ENCODE data around the gene IQCE. TPM values are rescaled to one million over a fixed set of nuclear protein-coding genes. Genes with fewer than 3 reads are reported as not detected.

Gene IQCE
- total and polyA plus RNA-seq, 10 of the 15 experiments (the other 5 are each of a cell fraction or from before 2014, with no cell fraction given): 0.37 to 8.1 (median 3.7) TPM

GRCh38 chr7:2605608-2606538 lies 47.1 kb downstream of the IQCE start:
- Histone ChIP-seq H2AFZ (ENCODE audit: control insufficient read depth, low read depth, low read length) (no peak overlapping the region), H3K27ac (ENCODE audit: control insufficient read depth, insufficient read depth) (no peak overlapping the region), H3K4me3 (no peak overlapping the region), H3K9ac (ENCODE audit: control insufficient read depth, insufficient read depth, low read length) (no peak overlapping the region), H3K36me3 (ENCODE audit: control insufficient read depth in 2 of 2, insufficient read depth in 2 of 2, low read length in 1 of 2) (0 out of 4 replicates have a peak, but pooled peaks cover 0 to 2% of the 10 kb centered on the region in 2 experiments), H3K4me2 (ENCODE audit: control insufficient read depth, insufficient read depth) (no peak overlapping the region), H3K9me3 (replicated peaks; ENCODE audit: control insufficient read depth, insufficient read depth, low read length) (no peaks in the 10 kb centered on the region), H4K20me1 (ENCODE audit: control insufficient read depth, insufficient read depth) (no peaks in the 10 kb centered on the region), H3K27me3 (replicated peaks in 1 of 2; ENCODE audit: control insufficient read depth in 2 of 2, insufficient read depth in 2 of 2, low read length in 1 of 2) (no peaks in the 10 kb centered on the region), H3K4me1 (ENCODE audit: control insufficient read depth, insufficient read depth, low read length) (peaks cover 10% of the 10 kb centered on the region), H3K79me2 (ENCODE audit: control insufficient read depth, insufficient read depth, low read length) (no peaks in the 10 kb centered on the region)
- BruUV-seq (replicated peaks): no TSS peak
- no peak for ATAC-seq
- WGBS (ENCODE audit: insufficient coverage, insufficient replicate concordance, low lambda C conversion rate, missing lambda C conversion rate): 85% methylated on average over 36 of the region's 38 CpGs
- TF ChIP-seq NR2C1 (IDR thresholded peaks at IDR 0.05): no peak
- ChIA-PET CTCF (interaction anchor here (0.7 to 1.2 kb wide), 2 partner anchors 39 to 46 kb away, joined by 3 read pairs; no protein-coding TSS in a partner anchor), RAD21 (ENCODE audit: unreplicated experiment) (no interaction called here), POLR2A (no interaction called here), SMC1A (ENCODE audit: uncharacterized antibody, unreplicated experiment) (interaction anchor here (1.6 kb wide), 1 partner anchor 9 kb away, joined by 3 read pairs; no protein-coding TSS in a partner anchor)
- in situ Hi-C loops (cut with MboI) (no loop called here), intact Hi-C loops (cut with micrococcal nuclease; ENCODE audit: unreplicated experiment) (no loop called here)
- FAIRE-seq: no peak
- DNase-seq (ENCODE audit: low read depth, low spot score): no peak

- no peaks in the 10 kb centered on the region for H3K79me2 ChIP-seq (ENCODE audit: control insufficient read depth, insufficient read depth, low read length)
- ChIA-PET SMC1A (ENCODE audit: uncharacterized antibody, unreplicated experiment) (no interaction called here), RAD21 (ENCODE audit: unreplicated experiment) (no interaction called here), CTCF (interaction anchor here (1.2 kb wide), 1 partner anchor 45 kb away, joined by 3 read pairs; no protein-coding TSS in a partner anchor), POLR2A (no interaction called here)
- no TSS peak for BruUV-seq (replicated peaks)
- H4K20me1 ChIP-seq (ENCODE audit: control insufficient read depth, insufficient read depth): no peaks in the 10 kb centered on the region
- no peak overlapping the region for H3K4me3 ChIP-seq
- H3K27ac ChIP-seq (ENCODE audit: control insufficient read depth, insufficient read depth): no peak overlapping the region
- WGBS (ENCODE audit: insufficient coverage, insufficient replicate concordance, low lambda C conversion rate, missing lambda C conversion rate): 83% methylated on average over 15 of the region's 16 CpGs
- peaks cover 10% of the 10 kb centered on the region for H3K4me1 ChIP-seq (ENCODE audit: control insufficient read depth, insufficient read depth, low read length)
- FAIRE-seq (no peak), DNase-seq (ENCODE audit: low read depth, low spot score) (no peak), ATAC-seq (no peak)
- in situ Hi-C loops (cut with MboI): no loop called here
- no peaks in the 10 kb centered on the region for H3K9me3 ChIP-seq (replicated peaks; ENCODE audit: control insufficient read depth, insufficient read depth, low read length)
- H3K36me3 ChIP-seq (ENCODE audit: control insufficient read depth in 2 of 2, insufficient read depth in 2 of 2, low read length in 1 of 2): no peaks in the 10 kb centered on the region
- H3K9ac ChIP-seq (ENCODE audit: control insufficient read depth, insufficient read depth, low read length): no peak overlapping the region
- H3K27me3 ChIP-seq (replicated peaks in 1 of 2; ENCODE audit: control insufficient read depth in 2 of 2, insufficient read depth in 2 of 2, low read length in 1 of 2): no peaks in the 10 kb centered on the region
- no peak overlapping the region for H3K4me2 ChIP-seq (ENCODE audit: control insufficient read depth, insufficient read depth)
- intact Hi-C loops (cut with micrococcal nuclease; ENCODE audit: unreplicated experiment): no loop called here
- H2AFZ ChIP-seq (ENCODE audit: control insufficient read depth, low read depth, low read length): no peak overlapping the region
- TF ChIP-seq ZBTB40 (IDR thresholded peaks at IDR 0.05; ENCODE audit: borderline replicate concordance): no peak
- TF ChIP-seq SMAD5 (IDR thresholded peaks at IDR 0.05; ENCODE audit: low read depth): no peak
- no peak for TF ChIP-seq RAD21 (IDR thresholded peaks at IDR 0.05; ENCODE audit: insufficient read depth, low read depth, low read length)
- no peak for TF ChIP-seq IRF5 (IDR thresholded peaks at IDR 0.05; ENCODE audit: borderline replicate concordance)
- no peak for TF ChIP-seq RAD51 (IDR thresholded peaks at IDR 0.05)
- TF ChIP-seq PAX8 (IDR thresholded peaks at IDR 0.05): no peak
- no peak for TF ChIP-seq BCL11A (IDR thresholded peaks at IDR 0.05; ENCODE audit: low read depth, low read length)
- no peak for TF ChIP-seq NR2C2 (IDR thresholded peaks at IDR 0.05; ENCODE audit: borderline replicate concordance, control insufficient read depth, insufficient read length, low read depth)
- TF ChIP-seq NFYB (IDR thresholded peaks at IDR 0.05; ENCODE audit: insufficient read depth, low read depth, low read length): no peak
- TF ChIP-seq MEF2B (IDR thresholded peaks at IDR 0.05; ENCODE audit: partially characterized antibody, poor library complexity, severe bottlenecking): no peak
Measured at GRCh38 chr7:2606539-2606936, 47.8 kb downstream of the IQCE start.
